Transverse colon (tissue), 4 donors: ENCODE results near the gene FREM2.

Experiments
- EP300 ChIP-seq: sonication (generic); formaldehyde crosslinking; IDR thresholded peaks from one replicate; pipeline ENCODE4 v1.6.1; 2017; ENCODE audit warnings: antibody characterized with exemption, low read depth
- POLR2A ChIP-seq: fragments of 450-650 bp; IDR thresholded peaks from one replicate; pipeline ENCODE4 v1.6.1; 2016; ENCODE audit warnings: antibody characterized with exemption, mild to moderate bottlenecking, moderate library complexity
- POLR2AphosphoS5 ChIP-seq, 3 donors: sonication (generic); formaldehyde crosslinking; IDR thresholded peaks; one replicate each; pipeline ENCODE4 v1.6.1; 2016; ENCODE audit warnings: antibody characterized with exemption in 3 of 3
- TF ChIP-seq, protein P1 (sequence below), 5 experiments: fragments of 200-600 bp in 3 of 5; fragments of 450-650 bp in 2 of 5; sonication (generic) in 3 of 5; IDR thresholded peaks; 1 replicate in 2 of 5; 2 replicates in 3 of 5; pipeline ENCODE4 v1.5.1; 2016 to 2017; ENCODE audit warnings: antibody characterized with exemption in 5 of 5, inconsistent platforms in 3 of 5, mild to moderate bottlenecking in 2 of 5, moderate library complexity in 1 of 5

DNA sequence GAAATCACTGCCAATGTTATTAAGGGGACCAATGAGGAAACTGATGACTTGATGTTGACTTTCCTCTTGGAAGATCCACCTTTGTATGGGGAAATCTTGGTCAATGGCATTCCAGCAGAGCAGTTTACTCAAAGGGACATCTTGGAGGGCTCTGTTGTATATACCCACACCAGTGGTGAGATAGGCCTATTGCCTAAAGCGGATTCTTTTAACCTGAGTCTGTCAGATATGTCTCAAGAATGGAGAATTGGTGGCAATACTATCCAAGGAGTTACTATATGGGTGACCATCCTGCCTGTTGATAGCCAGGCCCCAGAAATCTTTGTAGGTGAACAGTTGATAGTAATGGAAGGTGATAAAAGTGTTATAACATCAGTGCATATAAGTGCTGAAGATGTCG, 3.4 kb downstream of the FREM2 start:
- TF ChIP-seq, protein P1, sequence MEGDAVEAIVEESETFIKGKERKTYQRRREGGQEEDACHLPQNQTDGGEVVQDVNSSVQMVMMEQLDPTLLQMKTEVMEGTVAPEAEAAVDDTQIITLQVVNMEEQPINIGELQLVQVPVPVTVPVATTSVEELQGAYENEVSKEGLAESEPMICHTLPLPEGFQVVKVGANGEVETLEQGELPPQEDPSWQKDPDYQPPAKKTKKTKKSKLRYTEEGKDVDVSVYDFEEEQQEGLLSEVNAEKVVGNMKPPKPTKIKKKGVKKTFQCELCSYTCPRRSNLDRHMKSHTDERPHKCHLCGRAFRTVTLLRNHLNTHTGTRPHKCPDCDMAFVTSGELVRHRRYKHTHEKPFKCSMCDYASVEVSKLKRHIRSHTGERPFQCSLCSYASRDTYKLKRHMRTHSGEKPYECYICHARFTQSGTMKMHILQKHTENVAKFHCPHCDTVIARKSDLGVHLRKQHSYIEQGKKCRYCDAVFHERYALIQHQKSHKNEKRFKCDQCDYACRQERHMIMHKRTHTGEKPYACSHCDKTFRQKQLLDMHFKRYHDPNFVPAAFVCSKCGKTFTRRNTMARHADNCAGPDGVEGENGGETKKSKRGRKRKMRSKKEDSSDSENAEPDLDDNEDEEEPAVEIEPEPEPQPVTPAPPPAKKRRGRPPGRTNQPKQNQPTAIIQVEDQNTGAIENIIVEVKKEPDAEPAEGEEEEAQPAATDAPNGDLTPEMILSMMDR (IDR thresholded peaks at IDR 0.05) = no peak
- TF ChIP-seq POLR2A (no peak), EP300 (no peak), POLR2AphosphoS5 (IDR thresholded peaks at IDR 0.05) (no peak)
